ENCODE data around the gene QARS1.

Gene QARS1

GRCh38 chr3:49108346-49108745 is 3.8 kb upstream of the QARS1 start:
- Mint-ChIP-seq H3K9me3 (no peaks in the 10 kb centered on the region), H3K36me3 (ENCODE audit: low read depth) (peaks cover 37% of the 10 kb centered on the region), H3K4me3 (no peak overlapping the region), H3K4me1 (ENCODE audit: low read depth) (peaks cover 17% of the 10 kb centered on the region), H3K27me3 (ENCODE audit: low read depth) (no peaks in the 10 kb centered on the region), H3K27ac (no peak overlapping the region)
- DNase-seq (ENCODE audit: low spot score) = no peak

DNA sequence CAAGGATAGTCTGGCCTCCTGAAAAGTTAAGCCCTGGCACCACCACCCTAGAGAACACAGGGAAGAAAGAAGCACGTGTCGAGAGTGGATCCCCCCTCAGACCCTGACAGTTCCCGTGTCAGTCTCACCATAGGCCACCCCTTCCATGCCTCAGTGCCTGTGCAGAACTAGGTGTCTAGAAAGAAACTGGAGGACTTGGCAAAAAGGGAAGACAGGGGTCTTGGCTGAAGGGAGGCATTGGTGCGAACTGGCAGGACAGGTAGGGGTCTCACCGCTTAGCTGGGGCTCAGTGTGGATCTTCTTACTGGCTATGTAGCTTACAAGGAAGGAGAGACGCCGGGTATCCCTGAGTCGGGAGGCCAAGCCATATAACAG is 518 bp downstream of the QARS1 start:
- peaks cover 43% of the 10 kb centered on the region for H3K36me3 Mint-ChIP-seq (ENCODE audit: low read depth)

DNA sequence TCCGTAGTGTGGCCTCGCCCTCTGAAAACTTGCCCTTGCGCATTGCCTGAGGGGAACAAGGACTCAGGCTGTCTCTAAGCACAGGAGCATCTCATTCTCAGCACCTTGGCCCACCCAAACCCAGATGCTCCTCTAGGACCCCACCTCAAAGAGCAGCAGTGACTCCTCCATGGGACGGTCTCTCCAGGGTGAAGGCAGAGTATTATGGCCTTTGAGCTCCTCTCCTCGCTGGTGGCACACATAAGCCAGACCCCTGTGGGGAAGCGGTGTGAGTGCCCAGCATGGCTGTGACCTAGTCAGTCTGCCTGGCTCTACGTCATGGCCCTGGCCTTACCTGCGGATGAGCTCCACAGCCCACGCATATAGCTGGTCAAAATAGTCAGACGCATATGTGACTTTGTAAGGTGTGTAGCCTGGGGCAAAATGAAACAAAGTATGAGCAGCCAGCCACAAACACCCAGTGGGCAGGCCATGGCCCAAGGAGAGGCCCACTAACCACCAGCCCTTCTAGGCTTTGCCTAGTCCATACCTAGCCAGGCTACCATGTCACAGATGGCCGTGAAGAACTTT is 4.4 kb downstream of the QARS1 start:
- peaks cover 51% of the 10 kb centered on the region for H3K36me3 Mint-ChIP-seq (ENCODE audit: low read depth)
- H3K4me3 Mint-ChIP-seq = no peak overlapping the region
- H3K27me3 Mint-ChIP-seq (ENCODE audit: low read depth) = no peaks in the 10 kb centered on the region
- H3K9me3 Mint-ChIP-seq = no peaks in the 10 kb centered on the region
- H3K4me1 Mint-ChIP-seq (ENCODE audit: low read depth) = peaks cover 15% of the 10 kb centered on the region
- no peak for DNase-seq (ENCODE audit: low spot score)
- no peak overlapping the region for H3K27ac Mint-ChIP-seq

More for the DNA sequence above, 518 bp downstream of the QARS1 start:
- H3K27me3 Mint-ChIP-seq (ENCODE audit: low read depth) = no peaks in the 10 kb centered on the region
- peak overlapping the region; percentile 99 for H3K4me3 Mint-ChIP-seq
- no peaks in the 10 kb centered on the region for H3K9me3 Mint-ChIP-seq
- peak overlapping the region; percentile 95 for H3K27ac Mint-ChIP-seq
- H3K4me1 Mint-ChIP-seq (ENCODE audit: low read depth) = peaks cover 19% of the 10 kb centered on the region
- DNase-seq (ENCODE audit: low spot score) = no peak

GRCh38 chr3:49098910-49099630 is 5.5 kb downstream of the QARS1 start:
- no peaks in the 10 kb centered on the region for H3K9me3 Mint-ChIP-seq
- no peak overlapping the region for H3K4me3 Mint-ChIP-seq
- H3K27me3 Mint-ChIP-seq (ENCODE audit: low read depth) = no peaks in the 10 kb centered on the region
- no peak for DNase-seq (ENCODE audit: low spot score)
- H3K27ac Mint-ChIP-seq = no peak overlapping the region
- peaks cover 49% of the 10 kb centered on the region for H3K36me3 Mint-ChIP-seq (ENCODE audit: low read depth)
- H3K4me1 Mint-ChIP-seq (ENCODE audit: low read depth) = peaks cover 14% of the 10 kb centered on the region

GRCh38 chr3:49098429-49098828 is 6.1 kb downstream of the QARS1 start:
- H3K4me3 Mint-ChIP-seq = no peak overlapping the region
- peaks cover 8% of the 10 kb centered on the region for H3K4me1 Mint-ChIP-seq (ENCODE audit: low read depth)
- H3K9me3 Mint-ChIP-seq = no peaks in the 10 kb centered on the region
- DNase-seq (ENCODE audit: low spot score) = no peak
- H3K27ac Mint-ChIP-seq = no peak overlapping the region
- H3K27me3 Mint-ChIP-seq (ENCODE audit: low read depth) = no peaks in the 10 kb centered on the region
- H3K36me3 Mint-ChIP-seq (ENCODE audit: low read depth) = peaks cover 46% of the 10 kb centered on the region

DNA sequence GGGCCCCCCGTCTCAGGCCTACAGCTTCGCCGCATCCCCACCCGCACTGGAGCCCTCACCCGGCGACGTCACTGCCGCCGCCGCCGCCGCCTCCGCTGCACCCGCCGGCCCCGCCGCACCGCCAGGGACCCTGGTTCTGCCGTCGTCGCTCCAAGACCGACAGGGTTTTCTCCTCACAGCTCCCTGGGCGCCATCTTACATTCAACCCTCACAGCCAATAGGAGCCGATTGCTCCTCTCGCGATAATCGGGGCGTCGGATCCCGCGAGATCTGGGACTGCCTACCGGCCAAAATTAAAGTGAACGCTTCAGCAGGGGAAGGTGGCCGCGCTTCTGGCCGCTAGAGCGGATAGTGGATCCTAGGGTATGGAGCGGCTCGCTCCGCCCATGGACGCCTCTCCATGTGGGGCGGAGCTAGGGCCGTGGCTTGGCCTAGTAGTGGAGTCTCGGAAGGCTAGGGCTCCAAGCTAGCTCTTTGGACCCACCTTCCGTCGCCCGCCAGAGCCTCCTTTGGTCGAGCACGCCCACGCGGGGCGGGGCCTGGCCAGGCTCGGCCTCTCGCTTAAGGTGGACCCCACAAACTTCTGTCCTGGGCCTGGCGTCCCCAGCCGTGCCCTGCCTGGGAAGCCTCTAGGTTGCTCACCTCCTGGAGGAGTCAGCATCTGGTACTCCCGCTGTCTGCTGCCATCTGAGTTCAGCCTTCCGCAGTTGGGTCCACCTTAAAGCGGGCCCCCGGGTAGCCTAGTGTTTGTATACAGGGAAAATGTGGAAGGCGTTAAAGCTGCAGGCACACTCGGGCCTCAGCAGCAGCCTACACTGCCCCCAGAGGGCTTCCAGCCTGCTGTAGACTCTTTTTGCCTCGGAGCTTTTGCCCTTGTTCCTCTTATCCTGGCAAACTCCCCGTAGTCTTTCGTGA is 10.4 kb downstream of the QARS1 start, which contains the start of gene QRICH1:
Gene QRICH1 (minus strand): TSS at position 219 of the 915 bp plus-strand sequence. CDS start 17,054 bp downstream, outside the sequence.
- DNase-seq (ENCODE audit: low spot score) = peak; percentile 95
- no peaks in the 10 kb centered on the region for H3K9me3 Mint-ChIP-seq
- peaks cover 18% of the 10 kb centered on the region for H3K4me1 Mint-ChIP-seq (ENCODE audit: low read depth)
- peak within 1 kb of the TSS; percentile 97 for H3K27ac Mint-ChIP-seq
- H3K4me3 Mint-ChIP-seq = peak within 1 kb of the TSS; percentile 91
- peaks cover 25% of the 10 kb centered on the region for H3K36me3 Mint-ChIP-seq (ENCODE audit: low read depth)
- H3K27me3 Mint-ChIP-seq (ENCODE audit: low read depth) = no peaks in the 10 kb centered on the region

DNA sequence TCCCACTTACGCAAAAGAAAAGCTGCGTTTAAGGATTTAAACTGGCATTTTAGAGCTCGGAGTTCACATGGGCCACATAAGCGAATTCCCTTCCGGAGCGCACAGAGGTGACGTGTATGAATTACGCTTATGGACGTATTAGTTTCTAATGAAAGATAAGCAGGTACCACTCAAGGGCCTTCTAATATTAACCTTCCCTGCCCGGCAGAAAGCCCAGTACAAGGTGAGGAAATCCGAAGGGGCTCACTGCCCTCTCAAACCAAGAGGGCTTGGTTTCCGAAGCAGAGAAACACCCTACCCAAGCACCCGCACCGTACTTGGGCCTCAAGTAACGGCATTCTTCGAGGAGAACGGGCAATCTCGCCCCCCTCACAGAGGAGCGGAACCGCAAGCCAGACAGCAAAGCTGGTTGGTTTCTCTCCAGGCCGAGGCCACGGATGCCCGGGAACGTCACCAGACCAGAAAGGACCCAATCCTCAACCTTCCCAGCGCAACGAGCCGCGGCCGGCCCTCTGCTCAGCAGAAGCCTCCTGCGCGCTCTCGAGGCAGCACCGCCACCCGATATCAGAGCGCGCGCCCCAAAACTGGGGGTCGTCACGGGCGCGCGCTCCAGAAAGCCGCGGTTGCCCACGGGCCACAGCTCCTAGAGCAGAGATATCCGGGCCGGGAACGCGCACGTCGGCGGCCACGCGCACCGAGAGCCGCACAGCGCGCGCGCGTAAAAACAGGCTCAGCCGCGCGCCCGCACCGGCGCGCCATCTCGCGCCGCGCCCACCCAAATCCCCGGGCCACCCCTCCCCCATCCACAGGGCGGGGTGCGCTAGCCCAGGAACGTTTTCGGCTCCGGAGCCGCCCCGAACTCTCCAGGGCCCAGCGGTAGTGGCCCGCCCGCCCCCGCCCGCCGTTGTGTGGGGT is 11.4 kb downstream of the QARS1 start:
- Mint-ChIP-seq H3K4me3 (peak overlapping the region; percentile 91), H3K27ac (peak overlapping the region; percentile 91), H3K4me1 (ENCODE audit: low read depth) (peaks cover 18% of the 10 kb centered on the region), H3K36me3 (ENCODE audit: low read depth) (peaks cover 19% of the 10 kb centered on the region), H3K9me3 (no peaks in the 10 kb centered on the region), H3K27me3 (ENCODE audit: low read depth) (no peaks in the 10 kb centered on the region)
- peak; percentile 82 for DNase-seq (ENCODE audit: low spot score)

DNA sequence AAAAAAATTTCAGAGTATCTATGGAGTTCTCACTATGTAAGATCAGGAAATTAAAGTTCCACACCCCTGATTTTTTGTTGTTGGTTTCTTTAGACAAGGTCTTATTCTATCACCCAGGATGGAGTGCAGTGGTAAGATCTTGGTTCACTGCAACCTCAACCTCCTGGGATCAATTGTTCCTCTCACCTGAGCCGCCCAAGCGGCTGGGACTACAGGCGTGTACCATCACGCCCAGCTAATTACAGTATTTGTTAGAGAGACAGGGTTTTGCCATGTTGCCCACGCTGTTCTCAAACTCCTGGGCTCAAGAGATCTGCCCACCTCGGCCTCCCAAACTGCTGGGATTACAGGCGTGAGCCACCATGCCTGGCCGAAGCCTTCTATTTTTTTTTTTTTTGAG is 23.1 kb downstream of the QARS1 start:
- H3K27me3 Mint-ChIP-seq (ENCODE audit: low read depth) = no peaks in the 10 kb centered on the region
- no peak overlapping the region for H3K4me3 Mint-ChIP-seq
- no peak overlapping the region for H3K27ac Mint-ChIP-seq
- peaks cover 17% of the 10 kb centered on the region for H3K36me3 Mint-ChIP-seq (ENCODE audit: low read depth)
- peaks cover 5% of the 10 kb centered on the region for H3K4me1 Mint-ChIP-seq (ENCODE audit: low read depth)
- no peaks in the 10 kb centered on the region for H3K9me3 Mint-ChIP-seq
- DNase-seq (ENCODE audit: low spot score) = no peak

GRCh38 chr3:49079270-49079669 is 25.3 kb downstream of the QARS1 start:
- Mint-ChIP-seq H3K27me3 (ENCODE audit: low read depth) (no peaks in the 10 kb centered on the region), H3K36me3 (ENCODE audit: low read depth) (peaks cover 25% of the 10 kb centered on the region)

GRCh38 chr3:49076646-49077045 is 27.9 kb downstream of the QARS1 start:
- DNase-seq (ENCODE audit: low spot score) = no peak
- peaks cover 5% of the 10 kb centered on the region for H3K4me1 Mint-ChIP-seq (ENCODE audit: low read depth)
- H3K36me3 Mint-ChIP-seq (ENCODE audit: low read depth) = peaks cover 41% of the 10 kb centered on the region
- H3K9me3 Mint-ChIP-seq = no peaks in the 10 kb centered on the region
- H3K27me3 Mint-ChIP-seq (ENCODE audit: low read depth) = no peaks in the 10 kb centered on the region
- no peak overlapping the region for H3K4me3 Mint-ChIP-seq
- no peak overlapping the region for H3K27ac Mint-ChIP-seq

More at GRCh38 chr3:49079270-49079669, 25.3 kb downstream of the QARS1 start:
- Mint-ChIP-seq H3K9me3 (no peaks in the 10 kb centered on the region), H3K27ac (no peak overlapping the region), H3K4me3 (no peak overlapping the region), H3K4me1 (ENCODE audit: low read depth) (peaks cover 5% of the 10 kb centered on the region)
- DNase-seq (ENCODE audit: low spot score) = no peak

DNA sequence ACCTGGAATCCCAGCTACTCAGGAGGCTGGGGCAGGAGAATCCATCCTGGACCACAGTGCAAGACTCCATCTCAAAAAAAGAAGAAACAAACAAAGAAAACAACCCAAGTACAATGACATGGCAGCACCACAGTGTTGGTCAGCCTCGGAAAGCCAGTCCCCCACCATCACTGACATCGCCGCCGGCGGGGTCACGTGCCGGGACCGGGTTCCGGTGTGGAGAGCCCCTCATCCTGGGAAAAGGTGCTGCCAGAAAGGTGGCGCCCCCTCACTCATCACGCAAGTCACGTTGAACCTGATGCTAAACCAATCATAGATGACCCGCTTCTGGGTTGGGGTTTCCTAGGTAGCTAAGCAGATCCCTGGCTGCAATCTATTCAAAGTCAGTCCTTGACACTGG is 28.4 kb downstream of the QARS1 start:
- Mint-ChIP-seq H3K27ac (no peak overlapping the region), H3K36me3 (ENCODE audit: low read depth) (peaks cover 45% of the 10 kb centered on the region)
- no peak for DNase-seq (ENCODE audit: low spot score)

GRCh38 chr3:49058011-49058410 is 46.5 kb downstream of the QARS1 start:
- no peaks in the 10 kb centered on the region for H3K27me3 Mint-ChIP-seq (ENCODE audit: low read depth)
- no peak overlapping the region for H3K4me3 Mint-ChIP-seq
- no peak overlapping the region for H3K27ac Mint-ChIP-seq
- peaks cover 27% of the 10 kb centered on the region for H3K36me3 Mint-ChIP-seq (ENCODE audit: low read depth)
- H3K4me1 Mint-ChIP-seq (ENCODE audit: low read depth) = no peaks in the 10 kb centered on the region
- H3K9me3 Mint-ChIP-seq = no peaks in the 10 kb centered on the region
- no peak for DNase-seq (ENCODE audit: low spot score)

More for the DNA sequence above, 28.4 kb downstream of the QARS1 start:
- no peaks in the 10 kb centered on the region for H3K27me3 Mint-ChIP-seq (ENCODE audit: low read depth)
- no peak overlapping the region for H3K4me3 Mint-ChIP-seq
- peaks cover 5% of the 10 kb centered on the region for H3K4me1 Mint-ChIP-seq (ENCODE audit: low read depth)
- H3K9me3 Mint-ChIP-seq = no peaks in the 10 kb centered on the region

DNA sequence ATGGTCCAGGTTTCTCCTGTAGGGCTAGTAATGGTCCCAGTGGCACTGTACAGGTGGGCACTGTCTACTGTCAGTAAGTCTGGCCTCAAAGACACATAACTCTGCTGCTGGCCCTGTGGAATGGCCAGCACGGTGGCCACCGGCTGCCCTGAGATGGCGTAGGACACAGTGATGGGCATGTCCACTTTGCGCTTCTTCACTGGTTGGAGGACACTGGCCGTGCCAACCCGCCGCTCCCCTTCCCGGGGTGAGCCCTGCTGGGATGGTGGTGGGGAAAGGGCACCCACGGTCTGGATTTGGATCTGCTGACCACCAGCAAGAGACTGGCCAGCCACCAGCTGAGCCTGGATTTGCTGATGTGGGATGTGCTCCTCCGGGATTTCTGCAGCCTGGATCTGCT is 47.3 kb downstream of the QARS1 start:
- no peak for DNase-seq (ENCODE audit: low spot score)
- H3K36me3 Mint-ChIP-seq (ENCODE audit: low read depth) = peaks cover 30% of the 10 kb centered on the region
- H3K9me3 Mint-ChIP-seq = no peaks in the 10 kb centered on the region
- no peak overlapping the region for H3K27ac Mint-ChIP-seq
- no peaks in the 10 kb centered on the region for H3K27me3 Mint-ChIP-seq (ENCODE audit: low read depth)
- H3K4me3 Mint-ChIP-seq = no peak overlapping the region
- no peaks in the 10 kb centered on the region for H3K4me1 Mint-ChIP-seq (ENCODE audit: low read depth)

Data from T-helper 2 cell treated with Interferon-gamma antibody and Interleukin-4, amounts not matched to agents 5 μg/mL and 100 μg/mL, for 36 hours (primary cell).